Activated CD4-positive, alpha-beta T cell treated with anti-CD3 and anti-CD28 coated beads, Interleukin-2, amount 50 U/mL, for 48 hours (primary cell): ENCODE data around the gene IMMP2L.

Experiments used
- DNase-seq, 2 experiments: peaks; one replicate each; pipeline ENCODE4 v3.0.0-alpha.2; 2020

Gene IMMP2L

GRCh38 chr7:110767550-110768110, 794.7 kb downstream of the IMMP2L start:
- no peak for DNase-seq

- no peak for DNase-seq
Measured at GRCh38 chr7:110766864-110767263, 795.4 kb downstream of the IMMP2L start.

- no peak for DNase-seq
Measured at GRCh38 chr7:110764852-110765251, 797.4 kb downstream of the IMMP2L start.

- no peak for DNase-seq
Measured at GRCh38 chr7:110762546-110763225, 799.6 kb downstream of the IMMP2L start.

- DNase-seq, result no peak
Measured at GRCh38 chr7:110760341-110760740, 802.0 kb downstream of the IMMP2L start.

- DNase-seq, result no peak
Measured at GRCh38 chr7:110759069-110759468, 803.2 kb downstream of the IMMP2L start.

- no peak for DNase-seq
Measured at GRCh38 chr7:110754649-110755048, 807.6 kb downstream of the IMMP2L start.

GRCh38 chr7:110750931-110751605, 811.2 kb downstream of the IMMP2L start:
- DNase-seq, result no peak

GRCh38 chr7:110733221-110733620, 829.1 kb downstream of the IMMP2L start:
- DNase-seq, result no peak

GRCh38 chr7:110724811-110725210, 837.5 kb downstream of the IMMP2L start:
- no peak for DNase-seq

GRCh38 chr7:110721395-110721794, 840.9 kb downstream of the IMMP2L start:
- no peak for DNase-seq

- no peak for DNase-seq
Measured at GRCh38 chr7:110720626-110721025, 841.7 kb downstream of the IMMP2L start.

- DNase-seq, result no peak
Measured at GRCh38 chr7:110719741-110720140, 842.6 kb downstream of the IMMP2L start.

- no peak for DNase-seq
Measured at GRCh38 chr7:110718503-110719205, 843.6 kb downstream of the IMMP2L start.

GRCh38 chr7:110704225-110704624, 858.1 kb downstream of the IMMP2L start:
- no peak for DNase-seq

GRCh38 chr7:110698576-110698975, 863.7 kb downstream of the IMMP2L start:
- no peak for DNase-seq

- DNase-seq, result no peak
Measured at GRCh38 chr7:110693344-110693743, 868.9 kb downstream of the IMMP2L start.

- no peak for DNase-seq
Measured at GRCh38 chr7:110688908-110689307, 873.4 kb downstream of the IMMP2L start.

GRCh38 chr7:110685899-110686298, 876.4 kb downstream of the IMMP2L start:
- no peak for DNase-seq

- DNase-seq, result no peak
Measured at GRCh38 chr7:110681941-110682340, 880.4 kb downstream of the IMMP2L start.

GRCh38 chr7:110677405-110677804, 884.9 kb downstream of the IMMP2L start:
- DNase-seq, result no peak

GRCh38 chr7:110676785-110677184, 885.5 kb downstream of the IMMP2L start:
- DNase-seq, result no peak

- no peak for DNase-seq
Measured at GRCh38 chr7:110675383-110676103, 886.7 kb downstream of the IMMP2L start.
